ENCODE data around the gene SNRNP70. TPM values are rescaled to one million over a fixed set of nuclear protein-coding genes. Genes with fewer than 3 reads are reported as not detected.

Gene SNRNP70
- total and polyA plus RNA-seq, 7 donors = 83.2 to 133 (median 101) TPM

GRCh38 chr19:49154279-49154678 lies 69.0 kb downstream of the SNRNP70 start:
- ATAC-seq = no peak
- intact Hi-C loops (cut with DNase I) = loop anchor here (5.0 to 10.0 kb wide), 2 partner anchors 37 to 159 kb away; partner anchors contain the start of genes C19orf73 (in 2 of the 2), PPFIA3 (in 2 of the 2), GYS1 (in 1 of the 2) and RUVBL2 (in 1 of the 2)
- Histone ChIP-seq H3K4me1 (peaks cover 29% of the 10 kb centered on the region), H3K9me3 (no peaks in the 10 kb centered on the region), H3K4me3 (peak overlapping the region; percentile 77), H3K27me3 (ENCODE audit: insufficient read depth in 3 of 3, low read length in 2 of 3) (no peaks in the 10 kb centered on the region), H3K27ac (peak overlapping the region; percentile 99), H3K36me3 (ENCODE audit: insufficient read depth in 1 of 2, low read depth in 1 of 2) (no peaks in the 10 kb centered on the region)
- 69 to 77% (median 75%) methylated on average over 6 of the region's 6 CpGs for WGBS, 3 donors
- TF ChIP-seq CTCF (IDR thresholded peaks at IDR 0.05) = no peak
- DNase-seq = no peak

- no peaks in the 10 kb centered on the region for H3K27me3 ChIP-seq (ENCODE audit: insufficient read depth in 3 of 3, low read length in 2 of 3)
- no peaks in the 10 kb centered on the region for H3K9me3 ChIP-seq
- H3K4me3 ChIP-seq = peak within 1 kb of the TSS; percentile 77
- H3K27ac ChIP-seq = peak within 1 kb of the TSS; percentile 99
- 17 to 33% (median 17%) methylated on average over 19 of the region's 19 CpGs for WGBS, 3 donors
- no peaks in the 10 kb centered on the region for H3K36me3 ChIP-seq (ENCODE audit: insufficient read depth in 1 of 2, low read depth in 1 of 2)
- DNase-seq (peak; percentile 67 to 91), ATAC-seq (peak; percentile 76 to 80 (median 78))
- H3K4me1 ChIP-seq = peaks cover 30% of the 10 kb centered on the region
- TF ChIP-seq CTCF (IDR thresholded peaks at IDR 0.05) = no peak
- intact Hi-C loops (cut with DNase I) = loop anchor here (5.0 to 10.0 kb wide), 2 partner anchors 42 to 160 kb away; partner anchors contain the start of genes GYS1 (in 1 of the 2) and RUVBL2 (in 1 of the 2)
Observed at GRCh38 chr19:49155005-49155819, 70.0 kb downstream of the SNRNP70 start, which contains the start of gene HRC. Gene HRC, minus strand, starts transcription at chr19:49155396. Its CDS starts 159 bp downstream, at chr19:49155237.

- Histone ChIP-seq H3K9me3 (no peaks in the 10 kb centered on the region), H3K4me3 (peak overlapping the region; percentile 77), H3K27ac (peak overlapping the region; percentile 99), H3K27me3 (ENCODE audit: insufficient read depth in 3 of 3, low read length in 2 of 3) (no peaks in the 10 kb centered on the region), H3K36me3 (ENCODE audit: insufficient read depth in 1 of 2, low read depth in 1 of 2) (no peaks in the 10 kb centered on the region), H3K4me1 (peaks cover 27% of the 10 kb centered on the region)
- DNase-seq (peak; percentile 71 to 93), ATAC-seq (peak; percentile 81 to 85 (median 83))
- TF ChIP-seq CTCF (IDR thresholded peaks at IDR 0.05) = no peak
- intact Hi-C loops (cut with DNase I) = loop anchor here (5.0 to 10.0 kb wide), 2 partner anchors 41 to 161 kb away; partner anchors contain the start of genes GYS1 (in 1 of the 2) and RUVBL2 (in 1 of the 2)
- 18 to 26% (median 22%) methylated on average over 3 to 4 of the region's 4 CpGs for WGBS, 3 donors
Observed at GRCh38 chr19:49155820-49156346, 70.6 kb downstream of the SNRNP70 start.

GRCh38 chr19:49157445-49158224 lies 72.4 kb downstream of the SNRNP70 start, which contains the start of gene TRPM4:
Gene TRPM4, plus strand, starts transcription at chr19:49157792. Its CDS starts 75 bp downstream, at chr19:49157867.
- Histone ChIP-seq H3K4me1 (peaks cover 22% of the 10 kb centered on the region), H3K9me3 (no peaks in the 10 kb centered on the region), H3K36me3 (ENCODE audit: insufficient read depth in 1 of 2, low read depth in 1 of 2) (no peaks in the 10 kb centered on the region), H3K27me3 (ENCODE audit: insufficient read depth in 3 of 3, low read length in 2 of 3) (no peaks in the 10 kb centered on the region), H3K4me3 (peak within 1 kb of the TSS; percentile 93), H3K27ac (peak within 1 kb of the TSS; percentile 90)
- ATAC-seq (peak; percentile 57 to 73 (median 70)), DNase-seq (peak; percentile 92 to 96)
- intact Hi-C loops (cut with DNase I) = loop anchor here (5.0 to 10.0 kb wide), 2 partner anchors 40 to 163 kb away; partner anchors contain the start of genes GYS1 (in 1 of the 2) and RUVBL2 (in 1 of the 2)
- 0 to 1% (median 1%) methylated on average over 32 to 41 of the region's 41 CpGs for WGBS, 3 donors
- TF ChIP-seq CTCF (IDR thresholded peaks at IDR 0.05) = no peak
